HG02840 (cell line): Measurements from ENCODE around the gene CSF2RB.
"Not testable (repeated sequence)": the region's sequence is repeated elsewhere in the genome, so short reads cannot be mapped to it uniquely, and the experiment has no call there.

Experiments
- ATAC-seq: cut with Tn5 transposase; IDR thresholded peaks from one replicate; pipeline ENCODE4 v1.9.1; 2021; ENCODE audit warnings: mild to moderate bottlenecking, moderate library complexity, moderate number of reproducible peaks; ENCODE audit not compliant: unreplicated experiment, low FRiP score

The CSF2RB gene

GRCh38 chr22:36961626-36962025, 48.2 kb downstream of the CSF2RB start:
- ATAC-seq = no peak

- ATAC-seq = no peak
Measured at GRCh38 chr22:36963302-36963701, 49.9 kb downstream of the CSF2RB start.

DNA sequence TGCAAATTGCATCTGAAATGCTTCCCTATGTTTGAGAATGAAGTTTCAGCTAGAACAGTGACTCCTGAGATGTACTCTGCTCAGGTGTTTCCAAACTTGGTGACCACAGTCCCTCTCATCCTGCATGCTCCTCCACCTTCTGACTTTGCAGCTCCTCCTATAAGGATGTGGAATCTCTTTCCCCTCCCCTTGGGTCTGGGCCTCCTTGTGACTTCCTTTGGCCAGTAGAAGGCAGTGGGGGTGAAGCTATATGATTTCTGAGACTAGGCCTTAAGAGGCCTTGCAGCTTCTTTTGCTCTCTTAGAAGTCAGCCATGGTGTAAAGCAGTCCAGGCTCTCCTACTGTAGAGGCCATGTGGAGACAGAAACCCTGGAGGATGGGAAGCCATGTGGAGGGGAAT, 50.7 kb downstream of the CSF2RB start:
- ATAC-seq = no peak

DNA sequence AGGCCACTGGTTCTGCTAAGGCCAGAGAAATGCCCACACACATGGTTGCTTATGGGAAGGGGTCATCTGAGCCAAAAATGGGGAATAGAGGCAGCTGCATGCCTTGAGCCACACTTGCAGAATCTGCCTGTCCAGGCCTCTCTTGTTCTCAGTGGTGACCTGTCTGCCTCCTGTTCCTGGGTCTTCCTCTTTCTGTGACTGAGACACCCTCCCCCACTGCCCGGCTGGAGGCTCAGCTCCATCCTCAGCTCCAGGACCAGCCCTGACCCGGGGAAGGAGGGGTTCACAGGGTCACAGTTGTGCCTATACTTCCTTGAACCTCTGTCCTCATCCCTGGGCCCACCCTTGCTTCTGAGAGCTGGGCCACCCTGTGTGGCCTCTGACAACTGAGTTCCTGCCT, 52.3 kb downstream of the CSF2RB start:
- no peak for ATAC-seq

DNA sequence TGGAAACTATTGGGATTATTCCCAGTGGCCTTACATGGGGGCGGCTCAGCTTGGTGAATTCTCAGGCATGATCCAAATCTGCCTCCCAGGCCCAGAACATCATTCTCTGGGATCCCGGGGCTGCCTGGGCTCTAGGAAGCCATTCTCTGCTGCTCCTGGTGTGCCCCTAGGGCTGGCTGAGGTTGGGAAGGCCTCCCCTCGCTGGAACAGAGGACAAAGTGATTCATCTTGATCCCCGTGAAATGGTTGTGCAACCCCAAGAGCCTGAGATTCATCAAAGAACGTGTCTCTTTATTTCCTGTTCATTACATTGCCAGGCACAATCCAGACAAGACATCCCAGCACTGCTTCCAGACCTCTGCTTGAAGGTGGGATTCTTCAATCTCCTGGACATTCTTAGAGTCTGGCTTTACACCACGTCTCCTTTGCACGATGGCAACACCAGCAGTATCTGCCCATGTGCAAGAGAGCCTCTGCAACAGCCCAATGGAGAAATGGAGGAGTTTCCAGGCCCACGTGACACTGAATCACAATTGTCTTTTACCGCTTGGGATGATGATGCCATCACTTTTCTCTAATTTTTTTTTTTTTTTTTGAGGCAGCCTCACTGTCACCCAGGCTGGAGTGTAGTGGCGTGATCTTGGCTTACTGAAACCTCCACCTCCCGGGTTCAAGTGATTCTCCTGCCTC, 53.6 kb downstream of the CSF2RB start:
- ATAC-seq = no peak

- ATAC-seq = no peak
Measured at GRCh38 chr22:36968249-36968964, 55.0 kb downstream of the CSF2RB start.

DNA sequence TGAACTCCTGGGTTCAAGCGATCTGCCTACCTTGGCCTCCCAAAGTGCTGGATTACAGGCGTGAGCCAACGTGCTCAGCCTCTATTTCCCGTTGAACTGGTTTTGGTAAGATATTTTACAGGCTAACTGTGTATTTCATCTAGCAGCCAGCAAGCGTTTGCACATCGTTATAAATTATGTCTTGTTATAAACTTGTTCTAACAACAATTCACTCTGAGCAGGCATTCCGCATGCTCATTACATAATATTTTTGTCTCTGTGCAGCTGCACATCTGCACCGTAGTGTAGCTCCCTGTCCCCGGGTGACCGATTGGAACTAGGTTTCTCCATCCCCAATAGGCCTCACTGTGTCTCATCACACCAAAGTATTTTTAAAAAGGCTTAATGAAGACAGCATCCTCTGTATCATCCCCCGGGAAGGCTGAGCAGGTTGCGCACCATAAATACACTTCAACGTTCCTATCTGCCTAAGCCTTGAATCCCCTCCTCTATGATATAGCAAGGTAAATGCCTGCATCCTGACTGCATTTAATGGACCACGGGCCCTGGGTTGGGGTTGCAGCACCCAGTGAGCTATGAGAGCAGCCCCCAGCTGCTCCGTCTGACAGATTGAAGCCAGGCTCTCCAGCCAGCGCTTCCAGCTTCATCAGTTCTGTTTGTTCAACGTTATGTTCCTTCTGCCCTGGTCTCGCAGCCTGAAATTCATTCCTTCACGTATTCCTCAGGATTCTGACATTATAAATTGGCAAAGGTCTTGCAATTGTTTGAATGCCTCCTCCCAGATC, 58.1 kb downstream of the CSF2RB start:
- ATAC-seq = no peak

- ATAC-seq = no peak
Measured at GRCh38 chr22:36976606-36977005, 63.2 kb downstream of the CSF2RB start.

DNA sequence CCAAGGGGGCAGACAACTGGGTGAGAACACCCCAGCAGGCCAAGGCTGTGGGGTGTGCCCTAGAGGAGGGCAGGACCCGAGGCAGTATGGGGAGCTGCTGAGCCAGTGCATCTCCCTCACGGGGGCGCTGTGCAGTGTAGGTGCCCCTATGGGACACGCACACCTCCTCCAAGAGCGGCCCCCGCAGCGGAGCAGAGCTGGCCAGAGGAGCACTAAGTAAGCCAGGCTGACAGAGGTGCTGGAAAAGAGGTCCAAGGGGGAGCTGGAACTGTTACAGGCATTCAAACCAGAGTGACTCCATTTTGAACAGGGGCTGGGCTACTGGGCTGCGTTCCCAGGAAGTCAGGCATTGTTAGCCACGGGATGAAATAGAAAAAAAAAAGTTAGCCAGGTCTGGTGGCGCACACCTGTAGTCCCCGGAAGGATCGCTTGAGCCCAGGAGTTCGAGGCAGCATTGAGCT, 64.0 kb downstream of the CSF2RB start:
- no peak for ATAC-seq

DNA sequence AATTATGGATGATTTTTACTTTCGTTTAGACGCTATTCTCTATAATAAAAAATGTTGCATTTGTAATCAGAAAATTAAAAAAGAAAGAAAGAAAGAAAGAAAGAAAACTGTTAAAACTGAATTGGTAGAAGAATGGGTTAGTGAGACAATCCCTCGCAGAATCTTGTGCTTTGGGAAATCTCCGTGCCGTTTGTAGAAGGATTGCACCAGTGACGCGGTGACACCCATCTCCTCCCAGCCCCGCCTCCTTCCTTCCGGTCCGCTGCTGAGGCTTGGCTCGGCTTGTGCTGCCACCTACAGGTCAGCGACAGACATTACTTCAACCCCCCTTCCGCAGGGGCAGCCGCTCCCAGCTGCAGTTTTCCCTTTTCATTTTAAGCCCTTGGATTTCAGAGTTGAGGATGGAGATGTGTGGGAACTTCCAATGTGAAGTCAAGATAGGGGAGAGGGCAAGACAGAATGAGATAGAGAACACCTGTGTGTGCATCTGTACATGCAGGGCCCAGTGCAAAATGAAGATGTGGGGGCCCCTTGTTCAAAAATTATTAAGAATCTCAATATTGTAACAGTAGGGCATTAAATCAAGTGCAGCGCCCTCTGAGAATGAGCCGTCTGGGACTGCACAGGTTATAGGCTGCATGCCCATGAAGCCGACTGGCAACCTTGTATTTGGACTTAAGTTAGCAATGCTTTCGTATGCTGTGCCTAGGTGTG, 64.7 kb downstream of the CSF2RB start:
- ATAC-seq = no peak

GRCh38 chr22:36979016-36979910, 65.8 kb downstream of the CSF2RB start:
- no peak for ATAC-seq

DNA sequence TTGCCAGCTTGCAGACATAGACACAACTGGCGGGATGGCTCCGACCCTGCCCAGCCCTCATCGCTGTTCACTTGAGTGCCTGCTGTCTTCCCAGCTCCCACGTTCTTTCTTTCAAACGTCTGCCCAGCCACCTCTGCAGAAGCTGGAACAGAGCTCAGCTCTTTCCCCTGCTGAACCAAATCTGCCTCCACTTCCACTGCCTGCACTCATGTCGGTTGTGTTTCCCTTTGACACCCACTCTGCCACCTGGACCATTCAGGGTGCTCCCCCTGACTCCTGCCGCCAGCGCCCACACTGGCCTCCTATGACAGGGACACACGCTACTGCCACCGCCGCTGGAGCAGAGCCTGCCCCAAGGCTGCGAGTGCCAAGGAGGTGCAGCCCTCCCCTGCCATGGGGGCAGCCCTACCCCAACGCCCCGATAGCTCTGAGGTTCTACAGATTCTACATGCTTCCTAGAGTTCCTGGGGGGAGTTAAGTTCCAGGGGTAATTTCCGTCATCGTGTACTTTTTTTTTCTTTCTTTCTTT, 67.9 kb downstream of the CSF2RB start:
- no peak for ATAC-seq

GRCh38 chr22:36982136-36982535, 68.7 kb downstream of the CSF2RB start:
- ATAC-seq = no peak

- no peak for ATAC-seq
Measured at GRCh38 chr22:36985211-36985889, 71.9 kb downstream of the CSF2RB start.

DNA sequence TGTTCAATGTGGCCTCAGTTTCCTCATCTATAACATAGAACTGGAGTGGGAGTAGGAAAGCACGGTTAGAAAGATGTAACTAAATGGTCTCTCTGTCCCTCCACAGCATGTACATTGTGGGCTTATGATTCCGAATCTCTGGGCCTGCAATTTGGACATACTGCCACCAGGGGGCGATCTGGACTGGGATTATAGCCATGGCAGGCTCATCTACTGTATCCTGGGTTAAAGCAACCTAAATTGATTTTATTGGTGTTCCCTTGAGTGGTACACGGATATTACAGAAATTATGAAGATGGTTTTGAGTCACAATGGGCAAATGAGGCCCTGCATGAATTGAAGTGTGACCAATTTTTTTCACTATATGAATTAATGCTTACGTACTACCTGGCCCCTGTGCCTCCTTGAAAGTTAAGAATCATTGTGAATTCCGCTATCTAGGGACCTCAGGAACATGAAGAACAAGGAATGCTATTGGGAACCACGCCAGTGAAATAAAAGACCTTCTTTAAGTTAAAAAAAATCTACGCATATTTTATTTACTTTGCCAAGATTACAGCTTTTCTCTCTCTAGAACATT, 72.9 kb downstream of the CSF2RB start:
- no peak for ATAC-seq

- no peak for ATAC-seq
Measured at GRCh38 chr22:36988075-36988832, 74.8 kb downstream of the CSF2RB start.

DNA sequence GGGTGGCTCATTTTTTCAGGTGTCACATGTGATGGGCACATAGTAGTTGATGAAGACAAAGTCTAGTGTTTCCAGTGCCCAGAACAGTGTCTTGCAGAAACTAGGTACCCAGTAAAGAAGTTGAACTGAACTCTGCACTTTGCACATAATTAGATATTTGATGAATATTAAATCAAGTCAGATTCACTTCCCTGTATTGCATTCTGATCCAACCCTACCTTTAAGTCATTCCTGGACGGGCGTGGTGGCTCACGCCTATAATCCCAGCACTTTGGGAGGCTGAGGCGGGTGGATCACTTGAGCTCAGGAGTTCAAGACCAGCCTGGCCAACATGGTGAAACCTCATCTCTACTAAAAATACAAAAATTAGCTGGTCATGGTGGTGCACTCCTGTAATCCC, 75.6 kb downstream of the CSF2RB start:
- ATAC-seq = not testable (repeated sequence)
